H9 (cell line): ENCODE results near the gene NDUFS2. TPM values are rescaled to one million over a fixed set of nuclear protein-coding genes. Genes with fewer than 3 reads are reported as not detected.

Experiments used
- DNase-seq: peaks from one replicate; pipeline ENCODE4 v3.0.0-alpha.2; 2017
- H2AFZ ChIP-seq: one replicate; pipeline ENCODE4 v1.6.1; 2013; ENCODE audit warnings: mild to moderate bottlenecking, low read length, control low read depth, moderate library complexity
- H2AK5ac ChIP-seq: 2 replicates; pipeline ENCODE4 v1.6.1; 2013; ENCODE audit warnings: low read length, control low read depth, mixed read lengths; ENCODE audit not compliant: insufficient read length
- H2BK120ac ChIP-seq: one replicate; pipeline ENCODE4 v1.6.1; 2013; ENCODE audit warnings: low read depth, mild to moderate bottlenecking, low read length, control low read depth, inconsistent platforms; ENCODE audit not compliant: poor library complexity, severe bottlenecking
- H2BK12ac ChIP-seq: 2 replicates; pipeline ENCODE4 v1.6.1; 2013; ENCODE audit warnings: low read length, control low read depth, mixed read lengths, low read depth; ENCODE audit not compliant: insufficient read length
- H2BK15ac ChIP-seq: 2 replicates; pipeline ENCODE4 v1.6.1; 2013; ENCODE audit warnings: low read depth, low read length, control low read depth
- H2BK20ac ChIP-seq: one replicate; pipeline ENCODE4 v1.6.1; 2013; ENCODE audit warnings: low read depth, mild to moderate bottlenecking, low read length, control low read depth, inconsistent platforms; ENCODE audit not compliant: poor library complexity, severe bottlenecking
- H2BK5ac ChIP-seq: 2 replicates; pipeline ENCODE4 v1.6.1; 2013; ENCODE audit warnings: low read length, control low read depth, mixed read lengths; ENCODE audit not compliant: insufficient read length
- H3K14ac ChIP-seq: 2 replicates; pipeline ENCODE4 v1.6.1; 2013; ENCODE audit warnings: low read length, control low read depth; ENCODE audit not compliant: insufficient read depth
- H3K18ac ChIP-seq: 2 replicates; pipeline ENCODE4 v1.6.1; 2013; ENCODE audit warnings: low read depth, mild to moderate bottlenecking, mixed read lengths, low read length, control low read depth; ENCODE audit not compliant: insufficient read length
- H3K23ac ChIP-seq: 2 replicates; pipeline ENCODE4 v1.6.1; 2013; ENCODE audit warnings: low read length, control low read depth, mixed read lengths, low read depth; ENCODE audit not compliant: insufficient read length
- H3K23me2 ChIP-seq: 2 replicates; pipeline ENCODE4 v1.6.1; 2013; ENCODE audit warnings: low read depth, mild to moderate bottlenecking, mixed read lengths, low read length, control low read depth; ENCODE audit not compliant: insufficient read length, poor library complexity, severe bottlenecking
- H3K27ac ChIP-seq: 2 replicates; pipeline ENCODE4 v1.5.1; 2013; ENCODE audit warnings: low read length, control low read depth, mixed read lengths, low read depth; ENCODE audit not compliant: insufficient read length
- H3K27me3 ChIP-seq: 2 replicates; pipeline ENCODE4 v1.6.1; 2013; ENCODE audit warnings: low read length, control low read depth, inconsistent platforms; ENCODE audit not compliant: insufficient read depth
- H3K4ac ChIP-seq: 2 replicates; pipeline ENCODE4 v1.6.1; 2013; ENCODE audit warnings: low read depth, mild to moderate bottlenecking, control low read depth, inconsistent platforms, low read length, moderate library complexity
- H3K4me1 ChIP-seq: 2 replicates; pipeline ENCODE4 v1.6.1; 2013; ENCODE audit warnings: low read length, control low read depth, inconsistent platforms; ENCODE audit not compliant: insufficient read depth
- H3K4me2 ChIP-seq: 2 replicates; pipeline ENCODE4 v1.6.1; 2013; ENCODE audit warnings: low read length, control low read depth, mixed read lengths; ENCODE audit not compliant: insufficient read length, insufficient read depth
- H3K56ac ChIP-seq: 2 replicates; pipeline ENCODE4 v1.6.1; 2013; ENCODE audit warnings: low read depth, mild to moderate bottlenecking, mixed read lengths, low read length, control low read depth; ENCODE audit not compliant: insufficient read length
- H3K79me1 ChIP-seq: 2 replicates; pipeline ENCODE4 v1.6.1; 2013; ENCODE audit warnings: low read depth, mild to moderate bottlenecking, moderate library complexity, low read length, control low read depth, inconsistent platforms; ENCODE audit not compliant: insufficient read depth, poor library complexity, severe bottlenecking
- H3K79me2 ChIP-seq: 2 replicates; pipeline ENCODE4 v1.6.1; 2013; ENCODE audit warnings: low read length, control low read depth, inconsistent platforms; ENCODE audit not compliant: insufficient read depth
- H3K9ac ChIP-seq: 2 replicates; pipeline ENCODE4 v1.6.1; 2013; ENCODE audit warnings: low read length, control low read depth, mixed read lengths; ENCODE audit not compliant: insufficient read length; ENCODE audit errors: extremely low read depth
- H3K9me3 ChIP-seq: one replicate; pipeline ENCODE4 v1.6.1; 2013; ENCODE audit warnings: low read depth, low read length, inconsistent platforms; ENCODE audit not compliant: control insufficient read depth
- H3T11ph ChIP-seq: one replicate; pipeline ENCODE4 v1.6.1; 2013; ENCODE audit warnings: mild to moderate bottlenecking, low read length, control low read depth, inconsistent platforms
- H4K20me1 ChIP-seq: one replicate; pipeline ENCODE4 v1.6.1; 2013; ENCODE audit not compliant: control insufficient read depth, insufficient read length, insufficient read depth
- H4K5ac ChIP-seq: 2 replicates; pipeline ENCODE4 v1.6.1; 2013; ENCODE audit warnings: low read depth, mild to moderate bottlenecking, mixed read lengths, low read length, control low read depth; ENCODE audit not compliant: insufficient read length
- H4K8ac ChIP-seq: replicated peaks from 2 replicates; pipeline ENCODE4 v1.6.1; 2013; ENCODE audit warnings: low read length, control low read depth, mixed read lengths, low read depth; ENCODE audit not compliant: insufficient read length
- H4K91ac ChIP-seq: 2 replicates; pipeline ENCODE4 v1.6.1; 2013; ENCODE audit warnings: low read depth, mild to moderate bottlenecking, moderate library complexity, mixed read lengths, low read length, control low read depth; ENCODE audit not compliant: insufficient read length
- H3K27ac Mint-ChIP-seq, 3 experiments: 2 replicates in 2 of 3; 3 replicates in 1 of 3; pipeline ENCODE4 v1.8.0; 2020 to 2021; ENCODE audit warnings: mixed read lengths in 3 of 3, mild to moderate bottlenecking in 1 of 3, moderate library complexity in 1 of 3
- H3K27me3 Mint-ChIP-seq: 2 replicates; pipeline ENCODE4 v1.8.0; 2021; ENCODE audit warnings: low read depth, mild to moderate bottlenecking, moderate library complexity, mixed read lengths
- H3K36me3 Mint-ChIP-seq, 3 experiments: 2 replicates in 2 of 3; 3 replicates in 1 of 3; pipeline ENCODE4 v1.8.0; 2020 to 2021; ENCODE audit warnings: low read depth in 3 of 3, mixed read lengths in 3 of 3; ENCODE audit not compliant: insufficient read depth in 1 of 3
- H3K4me1 Mint-ChIP-seq, 2 experiments: 2 replicates each; pipeline ENCODE4 v1.8.0; 2020; ENCODE audit warnings: mixed read lengths in 2 of 2
- H3K4me3 Mint-ChIP-seq, 2 experiments: 2 replicates in 1 of 2; 3 replicates in 1 of 2; pipeline ENCODE4 v1.8.0; 2020 to 2021; ENCODE audit warnings: mild to moderate bottlenecking in 2 of 2, mixed read lengths in 2 of 2, moderate library complexity in 1 of 2
- H3K9me3 Mint-ChIP-seq, 2 experiments: 2 replicates in 1 of 2; 3 replicates in 1 of 2; pipeline ENCODE4 v1.8.0; 2020; ENCODE audit warnings: mild to moderate bottlenecking in 2 of 2, mixed read lengths in 2 of 2, moderate library complexity in 1 of 2
- WGBS: extraction: QIAGEN DNeasy Blood & Tissue Kit; methylation state at CpG from one replicate; pipeline ENCODE4 v1.1.7; 2013; ENCODE audit warnings: missing lambda C conversion rate, low lambda C conversion rate, mixed read lengths; ENCODE audit not compliant: insufficient read length; ENCODE audit errors: extremely low coverage; 5-methylcytosine and 5-hydroxymethylcytosine counted together
- total RNA-seq: library from RNA; stranded (reverse); gene quantifications from 2 replicates; pipeline ENCODE4 v1.2.1, GENCODE V29; 2021
- TF ChIP-seq, protein P1 (sequence below): fragments of 200-600 bp; sonication (generic); conservative IDR thresholded peaks from 3 replicates; pipeline ENCODE4 v1.8.0; 2021; ENCODE audit warnings: antibody characterized with exemption, mild to moderate bottlenecking

Gene NDUFS2
- total RNA-seq, 1 experiment from 2014 or later, result 84.5 TPM

DNA sequence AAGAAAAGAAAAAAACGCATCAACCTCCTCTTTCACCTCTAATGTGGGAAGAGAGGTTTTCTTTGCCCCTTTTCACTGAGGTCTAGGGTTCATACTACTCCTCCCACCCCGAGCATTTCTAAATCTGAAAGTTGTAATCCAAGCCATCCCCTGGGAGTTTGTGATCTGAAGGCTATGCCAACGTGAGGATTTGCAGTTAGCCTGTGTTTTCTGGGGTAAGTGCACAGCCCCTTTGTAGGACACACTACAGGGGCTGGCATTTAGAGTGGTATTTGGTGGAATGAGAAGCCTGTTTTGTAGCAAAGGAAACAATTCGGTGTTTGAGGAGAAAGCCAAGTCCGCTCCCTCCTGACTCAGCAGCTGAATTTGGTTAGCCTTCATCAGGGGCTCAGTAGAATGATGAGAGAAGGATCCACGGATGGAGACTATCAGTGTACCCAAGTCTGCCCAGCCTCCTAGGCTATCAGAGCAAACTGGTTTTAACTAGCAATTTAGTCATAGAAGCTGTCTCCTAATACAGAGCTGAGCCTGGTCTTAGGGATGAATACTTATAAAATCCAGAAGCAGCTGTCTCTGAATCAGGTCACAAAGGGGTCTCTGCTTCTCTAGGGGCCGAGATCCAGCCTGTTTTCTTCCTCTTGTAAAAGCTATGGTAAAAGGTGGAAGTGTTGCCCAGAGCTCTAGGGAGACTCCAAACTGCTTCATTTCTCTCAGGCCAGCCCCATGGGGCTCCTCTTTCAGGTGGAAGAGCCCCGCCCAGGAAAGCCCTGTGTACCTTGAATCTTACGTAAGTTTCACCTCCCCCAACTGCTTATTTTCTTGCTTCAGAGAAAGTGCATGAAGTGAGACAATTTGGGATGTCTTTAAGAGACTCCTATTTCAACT lies 58.5 kb downstream of the NDUFS2 start:
- no peak overlapping the region for H2AK5ac ChIP-seq
- H3T11ph ChIP-seq, result no peak overlapping the region
- no peak overlapping the region for H3K9ac ChIP-seq
- Mint-ChIP-seq H3K4me3 (no peak overlapping the region), H3K36me3 (peaks cover 13 to 20% (median 14%) of the 10 kb centered on the region in 3 experiments), H3K27ac (no peak overlapping the region), H3K27me3 (peaks cover 73% of the 10 kb centered on the region), H3K9me3 (peaks cover 25 to 27% of the 10 kb centered on the region in 2 experiments), H3K4me1 (peaks cover 17 to 26% of the 10 kb centered on the region in 2 experiments)
- H3K4ac ChIP-seq, result no peak overlapping the region
- no peak overlapping the region for H3K4me2 ChIP-seq
- WGBS, result no CpG with 5 or more reads among the region's 9 CpGs
- H3K23ac ChIP-seq, result no peak overlapping the region
- H3K23me2 ChIP-seq, result peaks cover 11% of the 10 kb centered on the region
- H3K56ac ChIP-seq, result no peak overlapping the region
- TF ChIP-seq, protein P1, sequence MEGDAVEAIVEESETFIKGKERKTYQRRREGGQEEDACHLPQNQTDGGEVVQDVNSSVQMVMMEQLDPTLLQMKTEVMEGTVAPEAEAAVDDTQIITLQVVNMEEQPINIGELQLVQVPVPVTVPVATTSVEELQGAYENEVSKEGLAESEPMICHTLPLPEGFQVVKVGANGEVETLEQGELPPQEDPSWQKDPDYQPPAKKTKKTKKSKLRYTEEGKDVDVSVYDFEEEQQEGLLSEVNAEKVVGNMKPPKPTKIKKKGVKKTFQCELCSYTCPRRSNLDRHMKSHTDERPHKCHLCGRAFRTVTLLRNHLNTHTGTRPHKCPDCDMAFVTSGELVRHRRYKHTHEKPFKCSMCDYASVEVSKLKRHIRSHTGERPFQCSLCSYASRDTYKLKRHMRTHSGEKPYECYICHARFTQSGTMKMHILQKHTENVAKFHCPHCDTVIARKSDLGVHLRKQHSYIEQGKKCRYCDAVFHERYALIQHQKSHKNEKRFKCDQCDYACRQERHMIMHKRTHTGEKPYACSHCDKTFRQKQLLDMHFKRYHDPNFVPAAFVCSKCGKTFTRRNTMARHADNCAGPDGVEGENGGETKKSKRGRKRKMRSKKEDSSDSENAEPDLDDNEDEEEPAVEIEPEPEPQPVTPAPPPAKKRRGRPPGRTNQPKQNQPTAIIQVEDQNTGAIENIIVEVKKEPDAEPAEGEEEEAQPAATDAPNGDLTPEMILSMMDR, result no peak
- no peak overlapping the region for H4K5ac ChIP-seq
- H2BK12ac ChIP-seq, result no peak overlapping the region
- no peak overlapping the region for H2BK120ac ChIP-seq
- H2BK5ac ChIP-seq, result no peak overlapping the region
- no peak for DNase-seq
- H4K8ac ChIP-seq, result no peak overlapping the region
- no peak overlapping the region for H2BK15ac ChIP-seq
- no peak overlapping the region for H3K18ac ChIP-seq
- H3K27me3 ChIP-seq, result peaks cover 12% of the 10 kb centered on the region; the same call in 1 of the 2 replicates
- no peak overlapping the region for H2AFZ ChIP-seq
- H3K27ac ChIP-seq, result no peak overlapping the region
- no peak overlapping the region for H4K91ac ChIP-seq
- no peak overlapping the region for H3K14ac ChIP-seq
- H3K4me1 ChIP-seq, result peaks cover 5% of the 10 kb centered on the region; the same call in 1 of the 2 replicates
- no peak overlapping the region for H2BK20ac ChIP-seq
- H3K9me3 ChIP-seq, result peaks cover 6% of the 10 kb centered on the region
- H4K20me1 ChIP-seq, result no peaks in the 10 kb centered on the region
- H3K79me1 ChIP-seq, result no peaks in the 10 kb centered on the region
- no peaks in the 10 kb centered on the region for H3K79me2 ChIP-seq
